Neutrophil (primary cell): ENCODE results near the gene BIVM.
"Not testable (repeated sequence)": the region's sequence is repeated elsewhere in the genome, so short reads cannot be mapped to it uniquely, and the experiment has no call there.

Experiments
- H3K27ac ChIP-seq: fragments of 200-600 bp; sonication (generic); 2 replicates; pipeline ENCODE4 v1.5.1; 2016; ENCODE audit warnings: mild to moderate bottlenecking, moderate library complexity
- H3K27me3 ChIP-seq: fragments of 200-600 bp; sonication (generic); 2 replicates; pipeline ENCODE4 v1.6.0; 2016; ENCODE audit warnings: mild to moderate bottlenecking
- H3K36me3 ChIP-seq: fragments of 200-600 bp; sonication (generic); 2 replicates; pipeline ENCODE4 v1.5.1; 2017
- H3K4me1 ChIP-seq, 2 experiments: fragments of 200-600 bp in 1 of 2; sonication (generic) in 1 of 2; 1 replicate in 1 of 2; 2 replicates in 1 of 2; pipeline versions ENCODE4 v1.5.1 to v1.6.1; 2013 to 2016; ENCODE audit warnings: low read depth in 1 of 2, low read length in 1 of 2, mild to moderate bottlenecking in 1 of 2, moderate library complexity in 1 of 2; ENCODE audit not compliant: control insufficient read depth in 1 of 2, insufficient read depth in 1 of 2
- H3K4me3 ChIP-seq, 2 experiments: fragments of 200-600 bp in 1 of 2; sonication (generic) in 1 of 2; 1 replicate in 1 of 2; 2 replicates in 1 of 2; pipeline ENCODE4 v1.5.1; 2013 to 2016; ENCODE audit warnings: low read depth in 1 of 2, low read length in 1 of 2, mild to moderate bottlenecking in 1 of 2, moderate library complexity in 1 of 2
- H3K9me3 ChIP-seq: fragments of 200-600 bp; sonication (generic); 2 replicates; pipeline ENCODE4 v1.5.1; 2016
- TF ChIP-seq, protein P1 (sequence below): fragments of 200-600 bp; sonication (generic); IDR thresholded peaks from 2 replicates; pipeline ENCODE4 v1.5.1; 2016; ENCODE audit warnings: antibody characterized with exemption

BIVM gene

GRCh38 chr13:102777736-102778135 lies 21.2 kb upstream of the BIVM start:
- Histone ChIP-seq H3K9me3 (no peaks in the 10 kb centered on the region), H3K36me3 (no peaks in the 10 kb centered on the region), H3K27ac (no peak overlapping the region), H3K4me3 (no peak overlapping the region), H3K4me1 (peaks cover 10 to 12% of the 10 kb centered on the region in 2 experiments), H3K27me3 (peaks cover 3% of the 10 kb centered on the region)
- TF ChIP-seq, protein P1, sequence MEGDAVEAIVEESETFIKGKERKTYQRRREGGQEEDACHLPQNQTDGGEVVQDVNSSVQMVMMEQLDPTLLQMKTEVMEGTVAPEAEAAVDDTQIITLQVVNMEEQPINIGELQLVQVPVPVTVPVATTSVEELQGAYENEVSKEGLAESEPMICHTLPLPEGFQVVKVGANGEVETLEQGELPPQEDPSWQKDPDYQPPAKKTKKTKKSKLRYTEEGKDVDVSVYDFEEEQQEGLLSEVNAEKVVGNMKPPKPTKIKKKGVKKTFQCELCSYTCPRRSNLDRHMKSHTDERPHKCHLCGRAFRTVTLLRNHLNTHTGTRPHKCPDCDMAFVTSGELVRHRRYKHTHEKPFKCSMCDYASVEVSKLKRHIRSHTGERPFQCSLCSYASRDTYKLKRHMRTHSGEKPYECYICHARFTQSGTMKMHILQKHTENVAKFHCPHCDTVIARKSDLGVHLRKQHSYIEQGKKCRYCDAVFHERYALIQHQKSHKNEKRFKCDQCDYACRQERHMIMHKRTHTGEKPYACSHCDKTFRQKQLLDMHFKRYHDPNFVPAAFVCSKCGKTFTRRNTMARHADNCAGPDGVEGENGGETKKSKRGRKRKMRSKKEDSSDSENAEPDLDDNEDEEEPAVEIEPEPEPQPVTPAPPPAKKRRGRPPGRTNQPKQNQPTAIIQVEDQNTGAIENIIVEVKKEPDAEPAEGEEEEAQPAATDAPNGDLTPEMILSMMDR, result no peak

DNA sequence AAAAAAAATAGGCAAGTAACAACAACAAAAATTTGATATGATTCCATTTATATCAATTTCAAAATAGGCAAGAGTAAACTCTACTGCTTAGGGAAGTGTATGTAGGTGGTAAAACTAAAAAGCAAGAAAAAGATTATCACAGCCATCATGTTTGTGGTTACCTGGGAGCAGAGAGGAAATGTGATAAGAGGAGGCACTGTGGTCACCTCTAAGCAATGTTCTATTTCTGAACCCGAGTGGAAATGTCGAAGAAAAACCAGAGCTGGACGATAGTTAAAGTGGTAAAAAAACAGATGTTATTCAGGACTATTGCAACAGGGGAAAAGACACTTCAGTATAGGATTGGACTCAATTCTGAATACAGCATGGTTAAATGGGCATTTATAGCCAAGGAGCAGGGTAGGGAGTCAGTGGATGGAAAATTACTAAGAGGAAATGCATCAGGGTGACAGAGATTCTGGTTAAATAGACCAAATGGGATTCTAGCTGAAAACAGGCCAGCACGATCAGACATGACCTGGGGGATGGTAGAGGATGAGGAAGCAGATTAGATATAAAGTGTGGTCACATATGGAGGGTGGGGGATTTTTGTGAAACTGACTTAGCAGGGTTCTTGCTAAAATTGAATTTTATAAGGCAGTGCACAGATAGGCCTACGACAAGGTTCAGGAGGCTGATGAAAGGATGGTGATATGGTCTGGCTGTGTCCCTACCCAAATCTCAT lies 19.3 kb upstream of the BIVM start:
- TF ChIP-seq, protein P1, result no peak
- Histone ChIP-seq H3K4me3 (no peak overlapping the region), H3K9me3 (no peaks in the 10 kb centered on the region), H3K4me1 (no peaks in the 10 kb centered on the region), H3K27me3 (no peaks in the 10 kb centered on the region), H3K27ac (no peak overlapping the region), H3K36me3 (no peaks in the 10 kb centered on the region)

DNA sequence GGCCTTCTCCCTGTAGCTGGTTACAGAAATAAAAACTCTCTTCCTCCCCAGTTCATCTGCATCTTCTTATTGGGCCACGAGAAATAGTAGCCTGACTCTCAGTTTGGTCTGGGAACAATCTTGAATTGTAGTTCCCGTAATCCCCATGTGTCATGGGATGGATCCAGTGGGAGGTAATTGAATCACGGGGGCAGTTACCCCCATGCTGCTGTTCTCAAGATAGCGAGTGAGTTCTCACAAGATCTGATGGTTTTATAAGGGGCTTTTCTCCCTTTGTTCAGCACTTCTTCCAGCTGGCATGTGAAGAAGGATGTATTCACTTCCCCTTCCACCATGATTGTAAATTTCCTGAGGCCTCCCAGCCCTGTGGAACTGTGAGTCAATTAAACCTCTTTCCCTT lies 18.3 kb upstream of the BIVM start:
- H3K4me3 ChIP-seq, H3K9me3 ChIP-seq, H3K27me3 ChIP-seq, H3K4me1 ChIP-seq, H3K27ac ChIP-seq, H3K36me3 ChIP-seq: not testable (repeated sequence)

GRCh38 chr13:102781591-102781990 lies 17.3 kb upstream of the BIVM start:
- TF ChIP-seq, protein P1, result no peak
- H3K9me3 ChIP-seq, result no peaks in the 10 kb centered on the region

GRCh38 chr13:102784483-102784882 lies 14.4 kb upstream of the BIVM start:
- TF ChIP-seq, protein P1, result no peak
- H3K27ac ChIP-seq, result no peak overlapping the region
- H3K4me1 ChIP-seq, result no peaks in the 10 kb centered on the region
- H3K9me3 ChIP-seq, result no peaks in the 10 kb centered on the region
- H3K27me3 ChIP-seq, result no peaks in the 10 kb centered on the region
- H3K36me3 ChIP-seq, result no peaks in the 10 kb centered on the region
- no peak overlapping the region for H3K4me3 ChIP-seq

More at GRCh38 chr13:102781591-102781990, 17.3 kb upstream of the BIVM start:
- H3K27me3 ChIP-seq, result no peaks in the 10 kb centered on the region
- H3K4me1 ChIP-seq, result no peaks in the 10 kb centered on the region
- H3K4me3 ChIP-seq, result no peak overlapping the region
- H3K27ac ChIP-seq, result no peak overlapping the region
- H3K36me3 ChIP-seq, result no peaks in the 10 kb centered on the region

- H3K27me3 ChIP-seq, result no peaks in the 10 kb centered on the region
- H3K4me1 ChIP-seq, result no peaks in the 10 kb centered on the region
- H3K36me3 ChIP-seq, result no peaks in the 10 kb centered on the region
- H3K27ac ChIP-seq, result no peak overlapping the region
- TF ChIP-seq, protein P1, result no peak
- H3K4me3 ChIP-seq, result no peak overlapping the region
- no peaks in the 10 kb centered on the region for H3K9me3 ChIP-seq
Observed at GRCh38 chr13:102788683-102789082, 10.2 kb upstream of the BIVM start.
